ENCODE measurements around the gene TPM1.
"Not testable (repeated sequence)": the region's sequence is repeated elsewhere in the genome, so short reads cannot be mapped to it uniquely, and the experiment has no call there.

The TPM1 gene

DNA sequence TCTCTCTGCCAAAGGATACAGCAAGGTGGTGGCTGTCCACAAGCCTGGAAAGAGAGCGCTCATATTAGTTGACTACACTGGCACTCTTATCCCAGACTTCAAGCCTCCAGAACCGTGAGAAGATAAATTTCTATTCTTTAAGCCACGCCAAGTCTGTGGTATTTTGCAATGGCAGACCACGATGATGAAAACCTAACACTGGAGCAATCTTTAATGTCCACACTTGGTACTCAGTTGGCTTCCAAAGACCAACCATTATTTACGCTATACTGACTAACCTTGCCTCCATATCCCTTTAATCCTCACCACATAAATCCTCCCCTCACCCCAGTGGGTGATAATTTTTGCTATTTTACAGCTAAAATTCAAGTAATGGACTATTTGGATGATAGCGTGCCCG lies 62.2 kb downstream of the TPM1 start:
- ATAC-seq (ENCODE audit: low read depth) (no peak), DNase-seq (ENCODE audit: low spot score) (no peak)
- H3K27me3 ChIP-seq (ENCODE audit: insufficient read depth, poor library complexity, severe bottlenecking) = no peaks in the 10 kb centered on the region
- TF ChIP-seq, protein P1, sequence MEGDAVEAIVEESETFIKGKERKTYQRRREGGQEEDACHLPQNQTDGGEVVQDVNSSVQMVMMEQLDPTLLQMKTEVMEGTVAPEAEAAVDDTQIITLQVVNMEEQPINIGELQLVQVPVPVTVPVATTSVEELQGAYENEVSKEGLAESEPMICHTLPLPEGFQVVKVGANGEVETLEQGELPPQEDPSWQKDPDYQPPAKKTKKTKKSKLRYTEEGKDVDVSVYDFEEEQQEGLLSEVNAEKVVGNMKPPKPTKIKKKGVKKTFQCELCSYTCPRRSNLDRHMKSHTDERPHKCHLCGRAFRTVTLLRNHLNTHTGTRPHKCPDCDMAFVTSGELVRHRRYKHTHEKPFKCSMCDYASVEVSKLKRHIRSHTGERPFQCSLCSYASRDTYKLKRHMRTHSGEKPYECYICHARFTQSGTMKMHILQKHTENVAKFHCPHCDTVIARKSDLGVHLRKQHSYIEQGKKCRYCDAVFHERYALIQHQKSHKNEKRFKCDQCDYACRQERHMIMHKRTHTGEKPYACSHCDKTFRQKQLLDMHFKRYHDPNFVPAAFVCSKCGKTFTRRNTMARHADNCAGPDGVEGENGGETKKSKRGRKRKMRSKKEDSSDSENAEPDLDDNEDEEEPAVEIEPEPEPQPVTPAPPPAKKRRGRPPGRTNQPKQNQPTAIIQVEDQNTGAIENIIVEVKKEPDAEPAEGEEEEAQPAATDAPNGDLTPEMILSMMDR (IDR thresholded peaks at IDR 0.05; ENCODE audit: poor library complexity, severe bottlenecking) = no peak
- no peak overlapping the region for H3K4me3 ChIP-seq (ENCODE audit: severe bottlenecking)
- no peak overlapping the region for H3K27ac ChIP-seq (ENCODE audit: poor library complexity, severe bottlenecking)
- H3K36me3 ChIP-seq (ENCODE audit: low read depth) = no peaks in the 10 kb centered on the region
- peaks cover 8% of the 10 kb centered on the region for H3K4me1 ChIP-seq (ENCODE audit: insufficient read depth, poor library complexity, severe bottlenecking)
- H3K9me3 ChIP-seq (ENCODE audit: severe bottlenecking) = no peaks in the 10 kb centered on the region

DNA sequence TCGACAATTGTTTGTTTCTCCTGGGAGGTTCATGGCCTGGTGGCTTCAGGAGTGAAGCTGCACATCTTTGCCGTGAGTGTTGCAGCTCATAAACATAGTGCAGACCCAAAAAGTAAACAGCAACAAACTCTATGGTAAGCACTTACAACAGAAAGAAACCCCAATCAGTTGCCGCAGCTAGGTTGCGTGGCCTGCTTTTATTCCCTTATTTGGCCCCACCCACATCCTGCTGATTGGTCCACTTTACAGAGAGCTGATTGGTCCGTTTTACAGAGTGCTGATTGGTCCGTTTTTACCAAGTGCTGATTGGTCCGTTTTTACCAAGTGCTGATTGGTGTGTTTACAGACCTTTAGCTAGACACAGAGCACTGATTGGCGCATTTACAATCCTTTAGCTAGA lies 62.8 kb downstream of the TPM1 start:
- not testable (repeated sequence) for H3K4me3 ChIP-seq (ENCODE audit: severe bottlenecking); H3K9me3 ChIP-seq (ENCODE audit: severe bottlenecking); DNase-seq (ENCODE audit: low spot score); H3K27me3 ChIP-seq (ENCODE audit: insufficient read depth, poor library complexity, severe bottlenecking); ATAC-seq (ENCODE audit: low read depth); H3K4me1 ChIP-seq (ENCODE audit: insufficient read depth, poor library complexity, severe bottlenecking); H3K27ac ChIP-seq (ENCODE audit: poor library complexity, severe bottlenecking); H3K36me3 ChIP-seq (ENCODE audit: low read depth)

DNA sequence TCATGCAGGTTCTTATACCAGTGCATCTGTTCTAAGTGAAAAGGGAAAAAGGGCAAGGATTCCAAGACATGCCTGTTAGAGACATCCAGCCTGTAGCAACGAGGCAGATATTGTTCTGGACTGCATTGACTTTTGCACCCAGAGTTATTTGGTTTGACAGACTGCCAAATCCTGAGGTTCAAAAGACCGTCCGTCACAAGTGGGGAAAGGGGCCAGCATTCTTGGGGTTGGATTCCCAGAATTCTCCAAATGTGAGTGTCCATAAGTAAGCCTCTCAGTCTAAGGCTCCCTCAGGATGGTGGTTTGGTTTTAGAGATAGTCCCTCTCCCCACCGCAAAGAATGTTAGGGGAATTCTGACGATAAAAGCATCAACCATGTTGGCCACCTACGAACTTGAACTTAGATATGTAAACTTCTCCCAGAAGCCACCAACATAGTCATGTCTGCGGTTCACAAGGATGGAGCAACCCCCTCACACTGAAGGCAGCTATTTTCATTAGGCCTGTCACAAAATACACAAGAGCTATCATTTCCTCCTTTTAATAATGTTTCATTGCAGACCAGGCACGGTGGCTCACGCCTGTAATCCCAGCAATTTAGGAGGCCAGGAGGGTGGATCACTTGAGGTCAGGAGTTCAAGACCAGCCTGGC lies 65.5 kb downstream of the TPM1 start:
- Histone ChIP-seq H3K4me1 (ENCODE audit: insufficient read depth, poor library complexity, severe bottlenecking) (peaks cover 8% of the 10 kb centered on the region), H3K4me3 (ENCODE audit: severe bottlenecking) (no peak overlapping the region), H3K27me3 (ENCODE audit: insufficient read depth, poor library complexity, severe bottlenecking) (no peaks in the 10 kb centered on the region), H3K27ac (ENCODE audit: poor library complexity, severe bottlenecking) (peak overlapping the region; percentile 50), H3K9me3 (ENCODE audit: severe bottlenecking) (no peaks in the 10 kb centered on the region), H3K36me3 (ENCODE audit: low read depth) (no peaks in the 10 kb centered on the region)
- DNase-seq (ENCODE audit: low spot score) (no peak), ATAC-seq (ENCODE audit: low read depth) (peak; percentile 92)
- TF ChIP-seq, protein P1 (IDR thresholded peaks at IDR 0.05; ENCODE audit: poor library complexity, severe bottlenecking) = no peak

DNA sequence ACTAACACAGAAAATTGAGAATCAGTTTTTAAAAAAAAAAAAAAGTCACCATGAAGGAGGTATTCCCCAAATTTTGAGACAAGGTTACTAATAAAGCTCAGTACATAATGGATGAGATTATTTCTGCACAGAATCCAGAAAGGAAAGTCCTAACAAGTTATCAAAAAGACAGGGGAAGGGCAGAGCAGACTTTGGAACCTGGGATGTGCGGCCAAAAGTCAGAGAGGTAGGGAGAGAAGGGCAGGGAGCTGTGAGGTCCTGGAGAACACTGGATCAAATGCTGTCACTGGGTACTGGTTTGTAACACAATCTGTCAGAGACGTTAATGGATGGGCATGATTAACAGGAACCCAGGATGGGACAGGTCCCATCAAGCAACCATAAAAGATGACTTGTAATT lies 67.0 kb downstream of the TPM1 start:
- Histone ChIP-seq H3K4me1 (ENCODE audit: insufficient read depth, poor library complexity, severe bottlenecking) (peaks cover 8% of the 10 kb centered on the region), H3K27me3 (ENCODE audit: insufficient read depth, poor library complexity, severe bottlenecking) (no peaks in the 10 kb centered on the region), H3K9me3 (ENCODE audit: severe bottlenecking) (no peaks in the 10 kb centered on the region), H3K27ac (ENCODE audit: poor library complexity, severe bottlenecking) (no peak overlapping the region), H3K36me3 (ENCODE audit: low read depth) (no peaks in the 10 kb centered on the region), H3K4me3 (ENCODE audit: severe bottlenecking) (no peak overlapping the region)
- ATAC-seq (ENCODE audit: low read depth) (no peak), DNase-seq (ENCODE audit: low spot score) (no peak)
- TF ChIP-seq, protein P1 (IDR thresholded peaks at IDR 0.05; ENCODE audit: poor library complexity, severe bottlenecking) = no peak

DNA sequence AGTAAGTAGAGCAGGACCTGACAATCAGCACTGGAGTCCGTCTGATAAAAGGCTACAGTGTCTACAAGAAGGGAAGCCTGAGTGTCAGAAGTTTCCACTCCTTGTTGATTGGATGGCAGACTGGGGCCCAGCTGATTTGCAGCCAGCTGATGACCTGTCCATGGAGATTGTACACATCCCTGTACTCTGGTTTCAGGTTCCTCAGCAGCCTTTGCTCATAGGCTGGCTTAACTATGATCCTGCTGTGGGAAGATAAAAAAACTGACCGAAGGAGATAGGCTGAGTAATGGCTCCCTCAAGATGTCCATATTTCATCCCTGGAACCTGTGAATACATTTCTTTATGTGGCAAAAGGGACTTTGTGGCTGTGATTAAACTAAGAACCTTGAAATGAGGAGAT lies 67.4 kb downstream of the TPM1 start:
- DNase-seq (ENCODE audit: low spot score) = no peak
- TF ChIP-seq, protein P1 (IDR thresholded peaks at IDR 0.05; ENCODE audit: poor library complexity, severe bottlenecking) = no peak
- H3K4me1 ChIP-seq (ENCODE audit: insufficient read depth, poor library complexity, severe bottlenecking) = peaks cover 8% of the 10 kb centered on the region
- H3K36me3 ChIP-seq (ENCODE audit: low read depth) = no peaks in the 10 kb centered on the region
- H3K27me3 ChIP-seq (ENCODE audit: insufficient read depth, poor library complexity, severe bottlenecking) = no peaks in the 10 kb centered on the region
- H3K9me3 ChIP-seq (ENCODE audit: severe bottlenecking) = no peaks in the 10 kb centered on the region
- no peak overlapping the region for H3K4me3 ChIP-seq (ENCODE audit: severe bottlenecking)
- no peak for ATAC-seq (ENCODE audit: low read depth)
- H3K27ac ChIP-seq (ENCODE audit: poor library complexity, severe bottlenecking) = no peak overlapping the region

Measured in RWPE2 (cell line).